ENCODE data around the gene SASH3. TPM values are rescaled to one million over a fixed set of nuclear protein-coding genes. Genes with fewer than 3 reads are reported as not detected.

SASH3 gene
- polyA plus RNA-seq, 1 of the 3 experiments (the other 2 are of a cell fraction), result not detected

DNA sequence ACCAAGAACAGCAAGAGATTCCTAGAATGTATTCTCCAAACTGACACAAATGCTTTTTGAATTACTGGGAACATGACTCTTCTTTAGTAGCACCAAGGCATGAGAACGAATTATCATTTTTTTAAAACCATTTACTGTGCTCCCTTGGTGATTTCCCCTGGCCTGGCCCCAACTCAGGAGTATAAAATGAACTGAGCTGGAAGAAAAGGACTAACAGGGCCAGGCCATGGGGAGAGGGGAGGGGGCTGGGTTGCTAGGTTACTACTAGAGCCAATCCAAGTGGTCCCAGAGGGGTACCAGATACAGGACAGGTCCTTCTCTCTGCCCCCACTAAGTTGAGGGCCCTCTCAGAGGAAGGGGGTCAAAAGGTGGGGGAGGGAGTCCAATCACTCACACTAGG lies 23.1 kb downstream of the SASH3 start:
- WGBS (ENCODE audit: low lambda C conversion rate), result 56% methylated on average over 1 of the region's 1 CpG
- POLR2A ChIA-PET, result no interaction called here

GRCh38 chrX:129804806-129805205 lies 25.1 kb downstream of the SASH3 start:
- ChIA-PET CTCF (interaction anchor here (1.1 kb wide), 1 partner anchor 18 kb away, joined by 3 read pairs; no protein-coding TSS in a partner anchor), POLR2A (no interaction called here)
- no peak for DNase-seq
- Histone ChIP-seq H3K79me2 (ENCODE audit: insufficient read depth) (no peaks in the 10 kb centered on the region), H3K4me1 (ENCODE audit: control insufficient read depth in 1 of 2, insufficient read depth in 2 of 2, low read depth in 1 of 2, low read length in 1 of 2) (no peaks in the 10 kb centered on the region; a peak in 1 of 4 replicates), H3K36me3 (replicated peaks in 1 of 2; ENCODE audit: control insufficient read depth in 1 of 2, insufficient read depth in 2 of 2, low read length in 1 of 2) (peaks cover 0 to 5% of the 10 kb centered on the region in 2 experiments), H3K9me2 (no peaks in the 10 kb centered on the region), H3K4me3 (ENCODE audit: low read depth in 2 of 2, low read length in 1 of 2) (no peak overlapping the region), H3K27me3 (ENCODE audit: insufficient read depth) (peaks cover 4% of the 10 kb centered on the region; the same call in 1 of the 2 replicates), H3K9me3 (no peaks in the 10 kb centered on the region), H3K27ac (ENCODE audit: low read depth in 2 of 2, low read length in 1 of 2) (no peak overlapping the region), H2AFZ (ENCODE audit: low read depth) (no peak overlapping the region), H4K20me1 (ENCODE audit: insufficient read depth) (no peaks in the 10 kb centered on the region), H3K4me2 (no peak overlapping the region), H3K9ac (no peak overlapping the region), H3F3A (replicated peaks; ENCODE audit: insufficient read depth) (no peaks in the 10 kb centered on the region)
- WGBS (ENCODE audit: low lambda C conversion rate), result 68% methylated on average over 4 of the region's 4 CpGs
- TF ChIP-seq, protein P1, sequence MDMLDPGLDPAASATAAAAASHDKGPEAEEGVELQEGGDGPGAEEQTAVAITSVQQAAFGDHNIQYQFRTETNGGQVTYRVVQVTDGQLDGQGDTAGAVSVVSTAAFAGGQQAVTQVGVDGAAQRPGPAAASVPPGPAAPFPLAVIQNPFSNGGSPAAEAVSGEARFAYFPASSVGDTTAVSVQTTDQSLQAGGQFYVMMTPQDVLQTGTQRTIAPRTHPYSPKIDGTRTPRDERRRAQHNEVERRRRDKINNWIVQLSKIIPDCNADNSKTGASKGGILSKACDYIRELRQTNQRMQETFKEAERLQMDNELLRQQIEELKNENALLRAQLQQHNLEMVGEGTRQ (IDR thresholded peaks at IDR 0.05; ENCODE audit: borderline replicate concordance, low read depth, low read length), result no peak
- no peak for TF ChIP-seq MAX (IDR thresholded peaks at IDR 0.05; ENCODE audit: low read depth)

More for the DNA sequence above, 23.1 kb downstream of the SASH3 start:
- H3K9ac ChIP-seq, result no peak overlapping the region
- H3K4me3 ChIP-seq (ENCODE audit: low read depth in 2 of 2, low read length in 1 of 2), result no peak overlapping the region
- H3F3A ChIP-seq (replicated peaks; ENCODE audit: insufficient read depth), result no peaks in the 10 kb centered on the region
- H3K27me3 ChIP-seq (ENCODE audit: insufficient read depth), result peaks cover 4% of the 10 kb centered on the region; the same call in 1 of the 2 replicates
- no peaks in the 10 kb centered on the region for H3K79me2 ChIP-seq (ENCODE audit: insufficient read depth)
- H3K27ac ChIP-seq (ENCODE audit: low read depth in 2 of 2, low read length in 1 of 2), result no peak overlapping the region
- H3K9me2 ChIP-seq, result no peaks in the 10 kb centered on the region
- CTCF ChIA-PET, result interaction anchor here (1.2 kb wide), 1 partner anchor 21 kb away, joined by 3 read pairs; no protein-coding TSS in a partner anchor
- no peak for DNase-seq
- H2AFZ ChIP-seq (ENCODE audit: low read depth), result no peak overlapping the region
- TF ChIP-seq RFX5 (IDR thresholded peaks at IDR 0.05; ENCODE audit: low read length) (no peak), ZBTB33 (IDR thresholded peaks at IDR 0.05; ENCODE audit: borderline replicate concordance, low read depth) (no peak)
- H3K4me1 ChIP-seq (ENCODE audit: control insufficient read depth in 1 of 2, insufficient read depth in 2 of 2, low read depth in 1 of 2, low read length in 1 of 2), result no peaks in the 10 kb centered on the region; a peak in 1 of 4 replicates
- H4K20me1 ChIP-seq (ENCODE audit: insufficient read depth), result no peaks in the 10 kb centered on the region
- peaks cover 0 to 9% of the 10 kb centered on the region in 2 experiments for H3K36me3 ChIP-seq (replicated peaks in 1 of 2; ENCODE audit: control insufficient read depth in 1 of 2, insufficient read depth in 2 of 2, low read length in 1 of 2)
- no peak overlapping the region for H3K4me2 ChIP-seq
- H3K9me3 ChIP-seq, result no peaks in the 10 kb centered on the region

- POLR2A ChIA-PET, result no interaction called here
- Histone ChIP-seq H3K27ac (ENCODE audit: low read depth in 2 of 2, low read length in 1 of 2) (no peak overlapping the region), H3K9me2 (no peaks in the 10 kb centered on the region), H3K27me3 (ENCODE audit: insufficient read depth) (peaks cover 4% of the 10 kb centered on the region; the same call in 1 of the 2 replicates), H3K9me3 (no peaks in the 10 kb centered on the region), H4K20me1 (ENCODE audit: insufficient read depth) (no peaks in the 10 kb centered on the region), H3K36me3 (replicated peaks in 1 of 2; ENCODE audit: control insufficient read depth in 1 of 2, insufficient read depth in 2 of 2, low read length in 1 of 2) (peaks cover 5% of the 10 kb centered on the region in 2 experiments), H3F3A (replicated peaks; ENCODE audit: insufficient read depth) (no peaks in the 10 kb centered on the region), H2AFZ (ENCODE audit: low read depth) (no peak overlapping the region), H3K4me3 (ENCODE audit: low read depth in 2 of 2, low read length in 1 of 2) (no peak overlapping the region), H3K4me2 (no peak overlapping the region), H3K79me2 (ENCODE audit: insufficient read depth) (no peaks in the 10 kb centered on the region), H3K4me1 (ENCODE audit: control insufficient read depth in 1 of 2, insufficient read depth in 2 of 2, low read depth in 1 of 2, low read length in 1 of 2) (no peaks in the 10 kb centered on the region; a peak in 1 of 4 replicates), H3K9ac (no peak overlapping the region)
- 61% methylated on average over 2 of the region's 2 CpGs for WGBS (ENCODE audit: low lambda C conversion rate)
- CTCF ChIA-PET, result no interaction called here
- no peak for DNase-seq
- no peak for TF ChIP-seq TAF1 (IDR thresholded peaks at IDR 0.05; ENCODE audit: borderline replicate concordance, low read depth, low read length)
- no peak for TF ChIP-seq YY1 (IDR thresholded peaks at IDR 0.05; ENCODE audit: low read depth)
- TF ChIP-seq FOXJ3 (CRISPR knock-in tag; IDR thresholded peaks at IDR 0.05), result no peak
- TF ChIP-seq JUND (IDR thresholded peaks at IDR 0.05), result no peak
- TF ChIP-seq, protein P2, sequence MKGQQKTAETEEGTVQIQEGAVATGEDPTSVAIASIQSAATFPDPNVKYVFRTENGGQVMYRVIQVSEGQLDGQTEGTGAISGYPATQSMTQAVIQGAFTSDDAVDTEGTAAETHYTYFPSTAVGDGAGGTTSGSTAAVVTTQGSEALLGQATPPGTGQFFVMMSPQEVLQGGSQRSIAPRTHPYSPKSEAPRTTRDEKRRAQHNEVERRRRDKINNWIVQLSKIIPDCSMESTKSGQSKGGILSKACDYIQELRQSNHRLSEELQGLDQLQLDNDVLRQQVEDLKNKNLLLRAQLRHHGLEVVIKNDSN (IDR thresholded peaks at IDR 0.05; ENCODE audit: borderline replicate concordance, low read depth), result no peak
- no peak for TF ChIP-seq TCF12 (IDR thresholded peaks at IDR 0.05)
- TF ChIP-seq RAD21 (IDR thresholded peaks at IDR 0.05; ENCODE audit: low read length), result no peak
- no peak for TF ChIP-seq GATA2 (CRISPR knock-in tag; IDR thresholded peaks at IDR 0.05)
- TF ChIP-seq, protein P1 (IDR thresholded peaks at IDR 0.05; ENCODE audit: borderline replicate concordance, low read depth, low read length), result no peak
- no peak for TF ChIP-seq TEAD4 (IDR thresholded peaks at IDR 0.05; ENCODE audit: borderline replicate concordance, insufficient read depth)
- TF ChIP-seq PBX3 (IDR thresholded peaks at IDR 0.05), result no peak
- no peak for TF ChIP-seq SMC3 (IDR thresholded peaks at IDR 0.05; ENCODE audit: low read depth, low read length)
- no peak for TF ChIP-seq RFX5 (IDR thresholded peaks at IDR 0.05; ENCODE audit: low read length)
These were observed 28.5 kb downstream of the SASH3 start for GRCh38 chrX:129808158-129808828.
